ENCODE results near the gene HMG20A.

- TF ChIP-seq POLR2AphosphoS5 (IDR thresholded peaks at IDR 0.05; ENCODE audit: control insufficient read depth, insufficient read depth, low read depth, low read length): no peak
- TF ChIP-seq RAD21 (CRISPR knock-in tag; conservative IDR thresholded peaks at IDR 0.05 in 1 of 2, IDR thresholded peaks at IDR 0.05 in 1 of 2): no peak
Observed at GRCh38 chr15:77531191-77532000, 110.7 kb downstream of the HMG20A start.
